ENCODE results near the gene DIAPH1.

GRCh38 chr5:141608557-141608956 is 10.2 kb downstream of the DIAPH1 start:
- TF ChIP-seq, protein P1, sequence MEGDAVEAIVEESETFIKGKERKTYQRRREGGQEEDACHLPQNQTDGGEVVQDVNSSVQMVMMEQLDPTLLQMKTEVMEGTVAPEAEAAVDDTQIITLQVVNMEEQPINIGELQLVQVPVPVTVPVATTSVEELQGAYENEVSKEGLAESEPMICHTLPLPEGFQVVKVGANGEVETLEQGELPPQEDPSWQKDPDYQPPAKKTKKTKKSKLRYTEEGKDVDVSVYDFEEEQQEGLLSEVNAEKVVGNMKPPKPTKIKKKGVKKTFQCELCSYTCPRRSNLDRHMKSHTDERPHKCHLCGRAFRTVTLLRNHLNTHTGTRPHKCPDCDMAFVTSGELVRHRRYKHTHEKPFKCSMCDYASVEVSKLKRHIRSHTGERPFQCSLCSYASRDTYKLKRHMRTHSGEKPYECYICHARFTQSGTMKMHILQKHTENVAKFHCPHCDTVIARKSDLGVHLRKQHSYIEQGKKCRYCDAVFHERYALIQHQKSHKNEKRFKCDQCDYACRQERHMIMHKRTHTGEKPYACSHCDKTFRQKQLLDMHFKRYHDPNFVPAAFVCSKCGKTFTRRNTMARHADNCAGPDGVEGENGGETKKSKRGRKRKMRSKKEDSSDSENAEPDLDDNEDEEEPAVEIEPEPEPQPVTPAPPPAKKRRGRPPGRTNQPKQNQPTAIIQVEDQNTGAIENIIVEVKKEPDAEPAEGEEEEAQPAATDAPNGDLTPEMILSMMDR (IDR thresholded peaks at IDR 0.05): no peak
- TF ChIP-seq POLR2A (IDR thresholded peaks at IDR 0.05): no peak
